Activated CD4-positive, alpha-beta T cell treated with anti-CD3 and anti-CD28 coated beads, Interleukin-10, Interleukin-2, amounts not matched to agents 100 ng/mL and 50 ng/mL, durations not matched to agents 16 hours and 8 hours (primary cell): Measurements from ENCODE around the gene TMEM132D.
"Not testable (repeated sequence)": the region's sequence is repeated elsewhere in the genome, so short reads cannot be mapped to it uniquely, and the experiment has no call there.

Source experiments
- DNase-seq: peaks from one replicate; pipeline ENCODE4 v3.0.0-alpha.2; 2020

The TMEM132D gene

GRCh38 chr12:129082441-129082840 lies 821.4 kb downstream of the TMEM132D start:
- no peak for DNase-seq

GRCh38 chr12:129081755-129082250 lies 822.0 kb downstream of the TMEM132D start:
- DNase-seq: no peak

DNA sequence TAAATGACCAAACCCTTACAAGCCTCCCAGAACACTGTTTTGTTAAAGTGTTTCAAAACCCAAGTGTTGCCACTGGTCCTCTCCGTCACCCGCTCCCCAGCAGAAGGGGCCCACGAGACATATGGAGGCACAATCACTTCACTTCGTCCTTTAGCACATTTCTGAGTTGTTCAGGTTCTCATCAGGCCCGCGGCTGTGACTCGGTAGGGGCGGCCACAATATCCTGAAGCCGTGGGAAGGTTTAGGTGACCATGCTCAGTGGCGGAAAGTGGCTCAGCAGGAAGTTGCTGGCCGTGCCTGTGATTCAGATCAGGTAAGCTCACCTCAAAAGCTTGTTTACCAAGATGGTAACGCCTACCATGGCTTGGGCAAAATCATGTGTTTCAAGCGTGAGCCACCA lies 823.0 kb downstream of the TMEM132D start:
- no peak for DNase-seq

DNA sequence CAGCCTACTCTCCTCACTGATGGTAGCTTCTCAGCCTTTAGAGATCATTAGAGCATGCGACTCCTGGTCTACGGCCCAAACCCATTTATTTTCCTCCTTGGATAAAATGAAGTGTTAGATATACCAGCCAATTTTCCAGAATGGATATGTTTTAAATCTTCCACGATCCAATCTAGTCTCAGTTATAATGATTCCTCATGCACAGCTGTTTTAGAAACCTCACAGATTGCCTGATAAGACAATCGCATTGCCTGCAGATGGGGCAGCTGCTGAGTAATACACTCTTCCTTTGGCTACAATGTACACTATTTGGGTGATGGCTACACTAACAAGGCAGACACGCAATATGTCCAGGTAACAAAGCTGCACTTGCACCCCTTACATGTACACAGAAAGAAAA lies 823.4 kb downstream of the TMEM132D start:
- no peak for DNase-seq

GRCh38 chr12:129079719-129080118 lies 824.1 kb downstream of the TMEM132D start:
- no peak for DNase-seq

- no peak for DNase-seq
Observed at GRCh38 chr12:129076441-129077320, 827.1 kb downstream of the TMEM132D start.

- DNase-seq: no peak
Observed at GRCh38 chr12:129075460-129076208, 828.2 kb downstream of the TMEM132D start.

GRCh38 chr12:129074379-129074778 lies 829.4 kb downstream of the TMEM132D start:
- no peak for DNase-seq

- DNase-seq: no peak
Observed at GRCh38 chr12:129073157-129073915, 830.5 kb downstream of the TMEM132D start.

DNA sequence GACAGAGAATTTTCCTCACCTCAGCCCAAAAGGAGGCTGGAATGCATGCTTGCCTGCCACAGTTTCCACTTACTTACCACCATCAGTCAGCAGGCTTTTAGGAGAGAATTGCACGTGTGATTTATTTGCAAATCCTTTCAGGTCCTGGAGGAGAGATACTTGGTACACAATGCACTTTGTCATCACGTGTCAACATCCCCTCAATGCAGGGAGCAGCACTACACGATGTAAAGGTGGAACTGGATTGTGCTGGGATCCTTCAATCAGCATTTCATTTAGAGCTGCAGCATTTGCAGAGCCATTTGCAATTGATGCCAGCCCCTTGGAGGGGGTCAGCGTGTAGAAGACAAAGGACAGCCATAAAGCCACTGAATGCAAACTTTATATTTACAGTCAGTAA lies 832.5 kb downstream of the TMEM132D start:
- DNase-seq: no peak

DNA sequence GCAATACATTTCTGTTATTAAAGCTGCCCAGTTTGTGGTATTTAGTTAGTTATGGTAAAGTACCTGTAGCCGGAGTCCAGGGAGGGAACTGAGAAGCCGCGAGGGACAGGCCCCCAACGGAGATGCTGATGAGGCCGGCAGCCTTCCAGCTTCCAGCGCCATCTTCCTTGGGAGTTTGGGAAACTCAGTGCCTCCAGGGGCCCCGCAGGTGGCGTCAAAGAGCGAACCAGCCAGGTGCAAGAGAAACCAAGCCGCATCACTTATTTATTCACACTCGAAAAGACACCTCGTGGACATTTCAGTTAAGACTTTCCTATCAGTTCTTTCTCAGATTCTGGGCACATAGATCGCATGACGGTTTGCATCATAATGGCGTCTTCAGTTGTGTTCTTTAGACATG lies 833.9 kb downstream of the TMEM132D start:
- no peak for DNase-seq

DNA sequence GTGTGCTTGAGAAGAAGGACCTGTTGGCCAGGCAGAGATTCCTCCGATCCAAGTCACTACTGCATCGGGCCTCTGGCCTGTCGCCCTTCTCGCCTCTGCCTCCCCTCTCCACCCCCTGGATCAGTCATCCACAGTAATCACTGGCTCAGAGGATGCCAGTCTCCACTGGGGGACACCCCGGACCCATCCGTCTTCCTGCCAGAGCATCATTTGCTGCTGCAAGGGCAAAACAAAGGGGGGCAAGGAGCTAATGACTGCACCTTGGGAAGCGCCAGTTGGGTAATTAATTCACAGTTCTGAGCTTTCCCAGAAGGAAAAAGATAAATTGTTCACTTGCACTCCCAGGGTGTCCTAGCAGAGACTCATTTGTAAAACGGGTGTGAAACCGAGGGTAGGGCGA lies 835.1 kb downstream of the TMEM132D start:
- DNase-seq: no peak

- DNase-seq: no peak
Observed at GRCh38 chr12:129067491-129067890, 836.3 kb downstream of the TMEM132D start.

GRCh38 chr12:129064209-129064855 lies 839.5 kb downstream of the TMEM132D start:
- DNase-seq: no peak

- DNase-seq: no peak
Observed at GRCh38 chr12:129063600-129063999, 840.2 kb downstream of the TMEM132D start.

GRCh38 chr12:129053232-129053631 lies 850.6 kb downstream of the TMEM132D start:
- no peak for DNase-seq

DNA sequence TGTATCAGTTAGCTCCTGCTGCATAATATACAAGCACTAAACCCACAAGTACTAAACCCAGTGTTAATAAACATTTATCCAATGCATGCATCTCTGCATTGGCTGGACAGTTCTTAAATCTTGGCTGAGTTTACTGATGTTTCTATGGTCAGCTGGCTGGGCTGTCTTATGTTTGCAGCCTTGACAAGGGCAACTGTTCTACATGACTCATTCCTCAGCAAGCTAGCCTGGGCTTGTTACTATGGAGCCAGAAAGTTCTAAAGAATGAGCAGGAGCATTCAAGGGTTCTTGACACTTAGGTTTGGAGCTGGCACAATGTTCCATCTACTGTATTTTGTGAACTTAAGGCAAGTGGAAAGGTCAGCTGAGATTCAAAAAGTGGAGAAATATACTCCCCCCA lies 851.5 kb downstream of the TMEM132D start:
- DNase-seq: no peak

DNA sequence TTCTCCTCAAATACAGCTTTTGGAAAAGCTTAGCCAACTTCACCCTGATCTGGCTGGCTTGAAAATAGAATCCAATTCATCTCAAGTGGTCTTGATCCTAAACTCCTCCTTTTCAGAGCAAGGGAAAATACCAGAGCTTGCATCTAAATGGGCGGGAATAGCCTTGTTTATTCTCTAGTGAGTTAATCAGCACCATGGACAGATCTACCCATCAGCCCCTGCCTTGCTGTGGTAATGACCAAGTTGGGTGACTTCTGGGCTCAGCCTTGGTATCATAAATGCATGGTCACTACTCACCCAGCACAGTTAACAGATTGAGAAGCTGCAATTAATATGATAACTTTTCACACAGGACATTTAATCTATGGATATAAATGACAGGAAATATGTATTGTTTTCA lies 853.9 kb downstream of the TMEM132D start:
- DNase-seq: no peak

GRCh38 chr12:129043334-129043733 lies 860.5 kb downstream of the TMEM132D start:
- DNase-seq: not testable (repeated sequence)

DNA sequence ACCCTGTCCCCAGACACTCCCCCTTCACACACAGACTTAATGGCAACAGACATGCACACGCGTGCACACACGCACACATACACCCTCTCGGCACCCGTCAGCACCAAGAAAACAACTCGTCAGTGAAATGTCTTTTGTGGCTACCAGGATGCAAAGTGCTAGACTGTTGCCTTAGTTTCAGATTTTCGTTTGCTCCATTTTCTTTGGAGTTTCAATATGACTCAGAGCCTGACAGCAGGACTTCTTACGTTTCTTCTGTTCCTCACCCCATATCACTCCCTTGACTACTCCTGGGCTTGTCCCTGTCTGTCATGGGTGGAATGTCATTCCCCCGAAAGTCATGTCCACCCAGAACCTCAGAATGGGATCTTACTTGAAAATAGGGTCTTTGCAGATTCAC lies 867.7 kb downstream of the TMEM132D start:
- peak; percentile 4 for DNase-seq

DNA sequence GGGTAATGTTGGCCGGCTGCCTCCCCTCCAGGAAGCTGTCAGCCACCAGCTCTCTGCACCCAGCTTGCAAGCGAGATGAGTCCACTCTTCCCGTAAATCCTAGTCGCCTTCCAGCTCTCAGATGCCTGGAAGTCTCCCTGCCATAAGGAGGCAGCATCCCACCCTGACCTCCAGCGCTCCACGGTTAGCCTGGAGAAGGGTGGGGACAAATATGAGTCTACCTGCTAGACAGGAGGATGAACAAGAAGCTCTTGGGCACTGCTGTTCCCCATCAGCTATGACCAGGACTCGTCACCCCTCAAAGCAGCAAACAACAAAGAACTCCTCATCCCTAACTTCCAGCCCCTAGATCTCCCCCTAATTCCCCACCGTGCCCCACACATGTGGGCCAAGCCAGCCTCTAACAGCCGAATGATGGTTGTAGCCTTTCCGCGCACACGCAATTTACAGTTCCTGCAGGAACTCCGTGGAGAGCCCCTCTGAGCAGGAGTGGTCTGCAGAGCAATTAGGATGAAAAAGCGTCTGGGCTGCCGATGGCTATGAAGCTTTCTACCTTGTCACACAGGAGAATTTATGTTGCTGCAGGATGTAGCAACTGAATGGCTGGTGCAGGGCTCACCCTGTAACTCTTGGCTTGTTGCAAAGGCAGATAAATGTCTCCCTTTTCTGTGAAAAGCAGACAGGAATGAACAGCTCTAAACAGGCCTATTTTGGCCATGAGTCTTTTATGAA lies 869.1 kb downstream of the TMEM132D start:
- no peak for DNase-seq

DNA sequence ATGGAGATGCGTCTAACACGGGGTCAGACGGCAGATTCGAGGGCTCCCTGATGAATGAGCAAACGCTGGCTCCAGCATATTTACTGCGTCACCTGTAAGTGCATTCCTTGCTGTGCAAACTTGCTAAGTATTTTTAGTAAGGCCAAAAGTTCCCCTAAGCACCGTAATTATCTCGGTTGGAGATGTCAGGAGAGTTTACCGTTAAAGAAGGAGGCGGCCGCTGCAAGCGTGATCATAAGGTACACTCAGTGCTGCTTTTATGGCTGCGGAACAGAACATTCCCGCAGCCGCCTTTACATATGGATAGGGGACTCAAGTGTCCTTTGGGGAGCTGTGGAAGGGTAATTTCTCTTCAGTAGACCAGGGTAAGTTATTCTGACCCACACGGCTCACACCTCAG lies 875.0 kb downstream of the TMEM132D start:
- DNase-seq: no peak
